NCI-H1694 (cell line): Measurements from ENCODE around the gene NAPB.

Experiments used
- DNase-seq: peaks from one replicate; lab custom pipeline; 2025; lab: John Stamatoyannopoulos, UW

Gene NAPB

GRCh38 chr20:23437126-23437899 is 16.0 kb upstream of the NAPB start:
- no peak for DNase-seq

GRCh38 chr20:23436681-23437080 is 15.4 kb upstream of the NAPB start:
- no peak for DNase-seq

GRCh38 chr20:23435626-23436539 is 14.6 kb upstream of the NAPB start:
- DNase-seq, result peak; percentile 39

- DNase-seq, result no peak
Measured at GRCh38 chr20:23434521-23435313, 13.4 kb upstream of the NAPB start.

GRCh38 chr20:23433628-23434027 is 12.3 kb upstream of the NAPB start:
- no peak for DNase-seq

- no peak for DNase-seq
Measured at GRCh38 chr20:23425129-23425528, 3.8 kb upstream of the NAPB start.

- no peak for DNase-seq
Measured at GRCh38 chr20:23419995-23420901, 1.0 kb downstream of the NAPB start.

GRCh38 chr20:23419657-23419994 is 1.7 kb downstream of the NAPB start:
- no peak for DNase-seq

GRCh38 chr20:23417861-23418260 is 3.4 kb downstream of the NAPB start:
- DNase-seq, result peak; percentile 32

GRCh38 chr20:23415959-23416583 is 5.2 kb downstream of the NAPB start:
- no peak for DNase-seq

GRCh38 chr20:23415555-23415954 is 5.7 kb downstream of the NAPB start:
- no peak for DNase-seq

GRCh38 chr20:23414526-23415188 is 6.6 kb downstream of the NAPB start:
- DNase-seq, result no peak

- DNase-seq, result no peak
Measured at GRCh38 chr20:23413862-23414422, 7.3 kb downstream of the NAPB start.

GRCh38 chr20:23412026-23412425 is 9.3 kb downstream of the NAPB start:
- no peak for DNase-seq

- DNase-seq, result no peak
Measured at GRCh38 chr20:23410916-23411695, 10.2 kb downstream of the NAPB start.

- no peak for DNase-seq
Measured at GRCh38 chr20:23409800-23410199, 11.5 kb downstream of the NAPB start.

- DNase-seq, result no peak
Measured at GRCh38 chr20:23408957-23409356, 12.3 kb downstream of the NAPB start.

- DNase-seq, result no peak
Measured at GRCh38 chr20:23407781-23408464, 13.4 kb downstream of the NAPB start.

GRCh38 chr20:23406880-23407279 is 14.4 kb downstream of the NAPB start:
- DNase-seq, result no peak
